GM12873 (cell line): ENCODE data around the gene ZKSCAN3.

Source experiments
- TF ChIP-seq, protein P1 (sequence below): IDR thresholded peaks from 2 replicates; pipeline ENCODE4 v1.5.1; 2012; ENCODE audit warnings: low read depth, mild to moderate bottlenecking, moderate library complexity, low read length, control low read depth; ENCODE audit not compliant: insufficient read depth; ENCODE audit errors: missing control alignments

The ZKSCAN3 gene

DNA sequence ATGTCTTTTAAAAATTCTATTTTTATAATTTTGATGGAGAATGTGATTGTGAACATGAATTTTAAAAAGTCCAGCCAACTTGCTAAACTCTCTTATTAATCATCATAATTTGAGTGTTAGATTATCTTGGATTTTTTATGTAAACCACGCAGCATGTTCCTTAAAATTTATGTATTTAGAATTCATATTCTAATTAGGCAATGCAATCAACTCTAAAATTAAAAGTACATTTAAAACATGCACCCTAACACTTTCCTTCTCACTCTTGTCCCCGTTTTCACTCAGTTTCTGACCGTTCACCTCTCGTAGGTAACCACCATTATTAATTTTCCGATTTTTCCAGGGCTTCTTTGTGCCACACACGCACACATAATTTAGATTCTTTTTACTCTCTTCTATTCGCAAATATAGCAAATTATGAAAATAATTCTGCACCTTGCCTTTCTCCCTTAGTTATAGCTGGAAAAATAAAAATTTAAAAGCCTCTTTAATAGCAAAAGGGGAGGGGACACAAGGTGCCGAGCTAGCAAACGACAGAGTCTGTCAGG is 329 bp upstream of the ZKSCAN3 start:
- TF ChIP-seq, protein P1, sequence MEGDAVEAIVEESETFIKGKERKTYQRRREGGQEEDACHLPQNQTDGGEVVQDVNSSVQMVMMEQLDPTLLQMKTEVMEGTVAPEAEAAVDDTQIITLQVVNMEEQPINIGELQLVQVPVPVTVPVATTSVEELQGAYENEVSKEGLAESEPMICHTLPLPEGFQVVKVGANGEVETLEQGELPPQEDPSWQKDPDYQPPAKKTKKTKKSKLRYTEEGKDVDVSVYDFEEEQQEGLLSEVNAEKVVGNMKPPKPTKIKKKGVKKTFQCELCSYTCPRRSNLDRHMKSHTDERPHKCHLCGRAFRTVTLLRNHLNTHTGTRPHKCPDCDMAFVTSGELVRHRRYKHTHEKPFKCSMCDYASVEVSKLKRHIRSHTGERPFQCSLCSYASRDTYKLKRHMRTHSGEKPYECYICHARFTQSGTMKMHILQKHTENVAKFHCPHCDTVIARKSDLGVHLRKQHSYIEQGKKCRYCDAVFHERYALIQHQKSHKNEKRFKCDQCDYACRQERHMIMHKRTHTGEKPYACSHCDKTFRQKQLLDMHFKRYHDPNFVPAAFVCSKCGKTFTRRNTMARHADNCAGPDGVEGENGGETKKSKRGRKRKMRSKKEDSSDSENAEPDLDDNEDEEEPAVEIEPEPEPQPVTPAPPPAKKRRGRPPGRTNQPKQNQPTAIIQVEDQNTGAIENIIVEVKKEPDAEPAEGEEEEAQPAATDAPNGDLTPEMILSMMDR, result no peak

DNA sequence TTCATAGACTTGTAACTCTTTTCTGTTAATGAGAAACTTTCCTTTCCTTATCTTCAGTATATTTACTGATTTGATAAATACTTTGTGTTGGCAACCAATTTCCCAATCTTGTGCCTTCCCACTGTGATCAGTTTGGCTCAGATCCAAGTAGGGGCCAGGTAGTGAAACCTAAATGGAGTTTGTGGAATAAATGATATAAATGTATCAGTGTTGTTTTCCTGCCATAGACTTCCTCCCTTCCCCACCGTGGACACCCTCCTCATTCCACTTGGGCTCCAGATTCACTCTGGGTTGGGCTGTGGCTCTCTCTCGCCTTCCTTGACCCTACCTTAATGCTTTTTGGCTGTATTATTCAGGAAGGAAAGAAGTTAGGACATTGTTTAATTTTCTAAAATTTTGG is 1.3 kb downstream of the ZKSCAN3 start:
- TF ChIP-seq, protein P1, result no peak

DNA sequence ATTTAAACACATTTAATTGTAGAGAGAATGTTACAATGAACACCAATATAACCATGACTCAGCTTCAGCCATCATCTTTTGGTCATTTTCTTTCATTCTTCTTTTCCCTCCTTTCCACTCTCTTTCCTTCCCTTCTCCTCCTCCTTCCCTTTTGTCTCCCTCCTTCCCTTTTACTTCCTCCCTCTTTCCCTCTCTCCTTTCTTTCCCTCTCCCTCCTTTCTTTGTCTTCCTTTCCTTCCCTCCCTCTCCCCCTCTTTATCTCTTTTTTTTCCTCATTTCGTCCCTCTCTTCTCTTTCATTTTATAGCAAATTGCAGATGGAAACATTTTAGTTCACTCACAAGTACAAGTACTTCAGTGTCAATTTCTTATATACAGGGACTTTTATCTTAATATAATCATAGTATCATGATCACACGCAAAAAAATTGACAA is 1.8 kb downstream of the ZKSCAN3 start:
- TF ChIP-seq, protein P1, result no peak

DNA sequence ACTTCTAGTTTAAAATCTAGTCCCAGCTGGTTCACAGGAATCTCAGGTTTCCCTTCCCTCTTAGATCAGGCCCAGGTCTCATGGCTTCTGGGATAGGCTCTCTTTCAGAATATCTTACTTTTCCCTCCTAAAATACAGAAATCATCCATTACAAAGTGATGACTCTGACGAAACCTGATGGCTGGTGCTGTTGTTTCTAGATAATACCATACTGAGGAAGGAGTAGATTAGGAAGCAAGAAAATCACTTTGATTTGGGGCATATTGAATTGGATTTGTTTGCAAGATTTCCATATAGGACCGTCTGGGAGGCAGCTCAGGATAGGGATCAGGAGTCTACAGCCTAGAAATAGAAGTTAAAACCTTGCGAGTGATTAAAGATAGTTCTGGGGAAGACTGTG is 3.6 kb downstream of the ZKSCAN3 start:
- TF ChIP-seq, protein P1, result no peak

DNA sequence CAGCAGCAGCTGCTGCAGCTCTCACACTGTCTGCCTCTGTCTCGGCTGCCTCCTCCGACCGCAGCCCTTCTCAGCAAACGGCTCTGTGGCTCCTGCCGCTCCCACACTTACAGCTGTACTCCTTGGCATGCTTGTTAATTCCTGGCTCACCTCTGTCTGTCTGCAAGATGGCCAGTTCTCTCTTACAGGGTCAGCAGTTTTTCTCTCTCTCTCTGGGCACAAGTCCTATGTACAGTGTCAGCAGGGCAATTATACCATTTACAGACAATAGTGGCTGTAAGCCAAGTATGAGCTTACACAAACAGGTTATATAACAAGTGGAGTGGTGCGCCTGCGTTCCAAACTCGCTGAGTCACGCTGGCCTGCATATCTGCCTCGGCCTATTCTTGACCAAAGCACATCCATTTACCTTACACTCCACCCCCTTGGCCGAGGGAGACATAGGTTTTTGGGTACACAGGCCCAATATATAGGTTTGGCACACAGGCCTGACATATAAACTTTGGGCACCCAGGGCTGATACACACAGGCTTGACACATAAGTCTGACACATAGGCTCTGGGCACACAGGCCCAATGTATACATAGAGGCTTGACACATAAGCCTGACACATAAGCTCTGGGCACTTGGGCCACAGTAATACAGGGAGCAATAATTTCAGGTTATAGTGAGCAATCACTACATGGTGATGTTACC is 4.4 kb downstream of the ZKSCAN3 start:
- TF ChIP-seq, protein P1, result no peak

DNA sequence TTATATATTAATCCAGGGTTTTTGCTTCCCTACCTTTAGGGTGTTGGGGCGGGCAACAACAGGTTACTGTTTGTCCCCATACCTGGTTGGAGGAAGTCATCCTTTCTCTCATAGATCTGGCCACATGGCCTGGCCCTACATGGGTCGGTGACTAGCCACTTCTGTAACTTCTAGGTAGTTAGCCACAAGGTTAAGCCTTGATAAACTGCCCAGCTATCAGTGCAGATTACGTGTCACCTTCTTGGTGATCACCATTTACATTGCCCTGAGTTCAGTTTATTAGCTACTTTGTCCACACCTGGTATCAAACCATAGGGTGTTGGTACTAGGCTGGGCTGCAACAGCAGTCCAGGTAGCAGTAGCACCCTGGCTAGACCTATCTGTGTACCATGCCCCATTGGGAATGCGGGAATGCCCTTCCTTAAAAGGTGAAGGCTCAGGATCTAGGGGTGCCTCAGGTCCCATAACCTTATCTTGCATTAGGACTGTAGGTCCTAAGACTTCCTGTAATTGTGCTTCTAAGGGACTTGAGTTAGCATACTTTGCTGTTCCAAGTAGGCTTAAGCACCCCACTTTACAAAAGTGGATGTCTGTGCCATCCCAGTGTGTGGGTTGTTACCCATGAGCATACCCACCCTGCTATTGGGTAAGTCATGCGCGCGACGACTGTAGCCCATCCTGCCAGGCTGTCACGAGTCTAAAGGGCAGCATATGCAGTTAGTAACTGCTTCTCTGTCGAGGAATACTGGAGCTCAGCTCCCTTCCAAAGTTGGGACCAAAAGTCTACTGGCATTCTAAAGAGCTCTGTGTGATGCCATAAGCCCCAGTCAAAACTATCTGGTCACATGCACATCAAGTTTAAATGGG is 5.2 kb downstream of the ZKSCAN3 start:
- TF ChIP-seq, protein P1, result no peak
